ENCODE results near the gene GABBR2. TPM values are rescaled to one million over a fixed set of nuclear protein-coding genes. Genes with fewer than 3 reads are reported as not detected.
"Not testable (repeated sequence)": the region's sequence is repeated elsewhere in the genome, so short reads cannot be mapped to it uniquely, and the experiment has no call there.

The GABBR2 gene
- total RNA-seq, 1 donor, result not detected

GRCh38 chr9:98289614-98290201, 419.0 kb downstream of the GABBR2 start:
- TF ChIP-seq, protein P1, sequence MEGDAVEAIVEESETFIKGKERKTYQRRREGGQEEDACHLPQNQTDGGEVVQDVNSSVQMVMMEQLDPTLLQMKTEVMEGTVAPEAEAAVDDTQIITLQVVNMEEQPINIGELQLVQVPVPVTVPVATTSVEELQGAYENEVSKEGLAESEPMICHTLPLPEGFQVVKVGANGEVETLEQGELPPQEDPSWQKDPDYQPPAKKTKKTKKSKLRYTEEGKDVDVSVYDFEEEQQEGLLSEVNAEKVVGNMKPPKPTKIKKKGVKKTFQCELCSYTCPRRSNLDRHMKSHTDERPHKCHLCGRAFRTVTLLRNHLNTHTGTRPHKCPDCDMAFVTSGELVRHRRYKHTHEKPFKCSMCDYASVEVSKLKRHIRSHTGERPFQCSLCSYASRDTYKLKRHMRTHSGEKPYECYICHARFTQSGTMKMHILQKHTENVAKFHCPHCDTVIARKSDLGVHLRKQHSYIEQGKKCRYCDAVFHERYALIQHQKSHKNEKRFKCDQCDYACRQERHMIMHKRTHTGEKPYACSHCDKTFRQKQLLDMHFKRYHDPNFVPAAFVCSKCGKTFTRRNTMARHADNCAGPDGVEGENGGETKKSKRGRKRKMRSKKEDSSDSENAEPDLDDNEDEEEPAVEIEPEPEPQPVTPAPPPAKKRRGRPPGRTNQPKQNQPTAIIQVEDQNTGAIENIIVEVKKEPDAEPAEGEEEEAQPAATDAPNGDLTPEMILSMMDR (IDR thresholded peaks at IDR 0.05; ENCODE audit: insufficient read depth, low read depth, low read length), result no peak
- DNase-seq (ENCODE audit: low read depth), result no peak
- H3K4me3 ChIP-seq (ENCODE audit: low read depth, low read length), result no peak overlapping the region

- H3K4me3 ChIP-seq (ENCODE audit: low read depth, low read length), result no peak overlapping the region
- DNase-seq (ENCODE audit: low read depth), result no peak
- TF ChIP-seq, protein P1 (IDR thresholded peaks at IDR 0.05; ENCODE audit: insufficient read depth, low read depth, low read length), result no peak
Observed at GRCh38 chr9:98288881-98289280, 419.9 kb downstream of the GABBR2 start.

DNA sequence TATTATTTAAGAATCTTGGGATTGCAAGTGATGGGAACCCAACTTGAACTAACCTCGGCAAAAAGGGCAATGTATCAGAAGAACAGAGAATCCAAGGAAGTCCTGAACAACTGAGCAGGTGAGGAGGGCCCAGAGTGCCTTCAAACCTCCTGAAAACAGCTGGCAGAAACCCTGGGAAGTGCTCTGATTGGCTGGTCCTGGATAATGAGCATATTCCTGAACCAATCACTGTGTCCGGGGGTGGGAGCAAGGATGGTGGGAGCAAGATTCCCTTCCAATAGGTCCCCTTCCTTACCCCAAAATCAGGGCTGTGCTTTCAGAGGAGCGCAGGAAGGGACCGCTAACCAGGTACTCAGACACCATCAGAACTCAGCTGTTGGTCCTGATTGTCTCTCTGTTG, 421.4 kb downstream of the GABBR2 start:
- TF ChIP-seq, protein P1 (IDR thresholded peaks at IDR 0.05; ENCODE audit: insufficient read depth, low read depth, low read length), result no peak
- DNase-seq (ENCODE audit: low read depth), result no peak
- no peak overlapping the region for H3K4me3 ChIP-seq (ENCODE audit: low read depth, low read length)

- TF ChIP-seq, protein P1 (IDR thresholded peaks at IDR 0.05; ENCODE audit: insufficient read depth, low read depth, low read length), result no peak
- H3K4me3 ChIP-seq (ENCODE audit: low read depth, low read length), result no peak overlapping the region
- DNase-seq (ENCODE audit: low read depth), result no peak
Observed at GRCh38 chr9:98285446-98285845, 423.3 kb downstream of the GABBR2 start.

- no peak for DNase-seq (ENCODE audit: low read depth)
- no peak overlapping the region for H3K4me3 ChIP-seq (ENCODE audit: low read depth, low read length)
- TF ChIP-seq, protein P1 (IDR thresholded peaks at IDR 0.05; ENCODE audit: insufficient read depth, low read depth, low read length), result no peak
Observed at GRCh38 chr9:98284754-98285153, 424.0 kb downstream of the GABBR2 start.

DNA sequence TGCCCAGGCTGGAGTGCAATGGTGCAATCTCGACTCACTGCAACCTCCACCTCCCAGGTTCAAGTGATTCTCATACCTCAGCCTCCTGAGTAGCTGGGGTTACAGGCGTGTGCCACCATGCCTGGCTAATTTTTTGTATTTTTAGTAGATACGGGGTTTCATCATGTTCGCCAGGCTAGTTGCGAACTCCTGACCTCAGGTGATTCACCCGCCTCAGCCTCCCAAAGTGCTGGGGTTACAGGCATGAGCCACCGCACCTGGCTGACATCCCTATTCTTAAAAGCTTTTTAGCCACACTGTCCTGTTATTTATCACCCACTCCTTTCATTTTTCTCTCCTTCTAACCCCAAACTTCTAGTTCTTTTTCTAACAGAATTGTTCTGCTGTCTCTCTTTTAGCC, 425.6 kb downstream of the GABBR2 start:
- DNase-seq (ENCODE audit: low read depth); H3K4me3 ChIP-seq (ENCODE audit: low read depth, low read length): not testable (repeated sequence)

DNA sequence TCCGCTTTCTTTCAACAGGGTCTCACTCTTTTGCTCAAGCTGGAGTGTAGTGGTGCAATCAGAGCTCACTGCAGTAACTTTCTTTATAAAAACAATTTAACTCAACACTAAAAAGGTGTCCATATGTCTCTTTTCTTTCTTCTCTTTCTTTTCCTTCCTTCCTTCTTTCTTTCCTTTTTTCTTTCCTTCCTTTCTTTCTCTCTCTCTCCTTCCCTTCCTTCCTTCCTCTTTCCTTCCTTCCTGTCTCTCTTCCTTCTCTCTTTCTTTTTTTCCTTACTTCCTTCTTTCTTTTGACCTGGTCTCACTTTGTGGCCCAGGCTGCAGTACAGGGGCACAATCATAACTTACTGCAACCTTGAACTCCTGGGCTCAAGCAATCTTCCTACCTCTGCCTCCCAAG, 427.5 kb downstream of the GABBR2 start:
- no peak overlapping the region for H3K4me3 ChIP-seq (ENCODE audit: low read depth, low read length)
- TF ChIP-seq, protein P1 (IDR thresholded peaks at IDR 0.05; ENCODE audit: insufficient read depth, low read depth, low read length), result no peak
- DNase-seq (ENCODE audit: low read depth), result no peak

Measured in fibroblast of villous mesenchyme (primary cell).